ENCODE measurements around the gene CLIC1. TPM values are rescaled to one million over a fixed set of nuclear protein-coding genes. Genes with fewer than 3 reads are reported as not detected.
A peak's percentile ranks its signal among the peaks of the same experiment; 100 is the strongest.
"Not testable (repeated sequence)": the region's sequence is repeated elsewhere in the genome, so short reads cannot be mapped to it uniquely, and the experiment has no call there.

CLIC1 gene
- total RNA-seq, 2 experiments from 2014 or later, result 425 to 456 TPM

- H3K4me3 Mint-ChIP-seq; H3K27ac Mint-ChIP-seq; POLR2A ChIA-PET; H3K36me3 Mint-ChIP-seq; H3K9me3 Mint-ChIP-seq; DNase-seq; ATAC-seq (ENCODE audit: low read depth): not testable (repeated sequence)
- Mint-ChIP-seq H3K27me3 (peaks cover 12% of the 10 kb centered on the region), H3K4me1 (peaks cover 13% of the 10 kb centered on the region)
Observed at GRCh38 chr6:31709157-31709556, 27.2 kb downstream of the CLIC1 start.

- Mint-ChIP-seq H3K4me3 (no peak overlapping the region), H3K27me3 (peaks cover 9% of the 10 kb centered on the region), H3K9me3 (no peaks in the 10 kb centered on the region), H3K27ac (no peak overlapping the region), H3K36me3 (no peaks in the 10 kb centered on the region), H3K4me1 (peaks cover 19% of the 10 kb centered on the region)
- POLR2A ChIA-PET, result no interaction called here
- no peak for ATAC-seq (ENCODE audit: low read depth)
- no peak for DNase-seq
Observed at GRCh38 chr6:31708224-31708623, 28.1 kb downstream of the CLIC1 start.

GRCh38 chr6:31707701-31708100 is 28.6 kb downstream of the CLIC1 start:
- DNase-seq (no peak), ATAC-seq (ENCODE audit: low read depth) (no peak)
- peaks cover 19% of the 10 kb centered on the region for H3K4me1 Mint-ChIP-seq
- no peaks in the 10 kb centered on the region for H3K9me3 Mint-ChIP-seq
- no peak overlapping the region for H3K27ac Mint-ChIP-seq
- no peak overlapping the region for H3K4me3 Mint-ChIP-seq
- peaks cover 6% of the 10 kb centered on the region for H3K27me3 Mint-ChIP-seq
- H3K36me3 Mint-ChIP-seq, result no peaks in the 10 kb centered on the region
- POLR2A ChIA-PET, result interaction anchor here (0.7 kb wide), 1 partner anchor 128 kb away, joined by 3 read pairs; no protein-coding TSS in a partner anchor

GRCh38 chr6:31706599-31706998 is 29.7 kb downstream of the CLIC1 start, which contains the start of gene LY6G6F:
Gene LY6G6F (plus strand): TSS chr6:31706866. CDS start chr6:31706907, 41 bp downstream.
- no peak for ATAC-seq (ENCODE audit: low read depth)
- Mint-ChIP-seq H3K9me3 (no peaks in the 10 kb centered on the region), H3K36me3 (no peaks in the 10 kb centered on the region), H3K4me3 (no peak within 1 kb of the TSS), H3K27ac (no peak within 1 kb of the TSS), H3K4me1 (peaks cover 20% of the 10 kb centered on the region), H3K27me3 (peaks cover 3% of the 10 kb centered on the region)
- DNase-seq, result no peak
- POLR2A ChIA-PET, result interaction anchor here (0.9 to 5.4 kb wide), 2 partner anchors 9 to 32 kb away, joined by 3 to 34 read pairs; partner anchors contain the start of genes LY6G6D and MSH5

GRCh38 chr6:31705931-31706330 is 30.4 kb downstream of the CLIC1 start:
- H3K9me3 Mint-ChIP-seq, result no peaks in the 10 kb centered on the region
- DNase-seq, result no peak
- H3K27me3 Mint-ChIP-seq, result peaks cover 3% of the 10 kb centered on the region
- no peaks in the 10 kb centered on the region for H3K36me3 Mint-ChIP-seq
- no peak overlapping the region for H3K4me3 Mint-ChIP-seq
- peaks cover 23% of the 10 kb centered on the region for H3K4me1 Mint-ChIP-seq
- no peak for ATAC-seq (ENCODE audit: low read depth)
- no peak overlapping the region for H3K27ac Mint-ChIP-seq
- POLR2A ChIA-PET, result interaction anchor here (0.6 to 5.4 kb wide), 4 partner anchors 9 to 233 kb away, joined by 3 to 34 read pairs (median 4); partner anchors contain the start of genes LY6G6D and MSH5

GRCh38 chr6:31702819-31703716 is 33.3 kb downstream of the CLIC1 start, which contains the start of gene ABHD16A:
Gene ABHD16A (minus strand): TSS chr6:31703324. CDS start chr6:31703281, 43 bp downstream.
- Mint-ChIP-seq H3K9me3 (no peaks in the 10 kb centered on the region), H3K4me3 (peak within 1 kb of the TSS; percentile 97), H3K4me1 (peaks cover 20% of the 10 kb centered on the region), H3K27ac (peak within 1 kb of the TSS; percentile 94), H3K27me3 (no peaks in the 10 kb centered on the region), H3K36me3 (no peaks in the 10 kb centered on the region)
- POLR2A ChIA-PET, result interaction anchor here (0.6 to 5.4 kb wide), 29 partner anchors 8 to 1623 kb away, joined by 3 to 34 read pairs (median 3); partner anchors contain the start of genes C6orf47, CLIC1, DDAH2 and EHMT2
- DNase-seq (peak; percentile 97), ATAC-seq (ENCODE audit: low read depth) (peak; percentile 94)

GRCh38 chr6:31702405-31702818 is 33.9 kb downstream of the CLIC1 start:
- no peak for DNase-seq
- POLR2A ChIA-PET, result interaction anchor here (0.6 to 5.4 kb wide), 11 partner anchors 10 to 1624 kb away, joined by 3 to 34 read pairs (median 3); partner anchors contain the start of genes CLIC1, LSM2, LY6G5C and MSH5

GRCh38 chr6:31701666-31702404 is 34.5 kb downstream of the CLIC1 start:
- Mint-ChIP-seq H3K9me3 (no peaks in the 10 kb centered on the region), H3K36me3 (peaks cover 8% of the 10 kb centered on the region), H3K4me1 (peaks cover 29% of the 10 kb centered on the region), H3K27ac (peak overlapping the region; percentile 94), H3K4me3 (peak overlapping the region; percentile 97), H3K27me3 (no peaks in the 10 kb centered on the region)
- POLR2A ChIA-PET, result interaction anchor here (0.8 to 5.4 kb wide), 5 partner anchors 16 to 37 kb away, joined by 3 to 34 read pairs (median 10); partner anchors contain the start of genes CLIC1, LY6G5C and MSH5
- no peak for DNase-seq
- no peak for ATAC-seq (ENCODE audit: low read depth)

More at GRCh38 chr6:31702405-31702818, 33.9 kb downstream of the CLIC1 start:
- ATAC-seq (ENCODE audit: low read depth), result no peak
- no peaks in the 10 kb centered on the region for H3K9me3 Mint-ChIP-seq
- peaks cover 4% of the 10 kb centered on the region for H3K36me3 Mint-ChIP-seq
- H3K4me3 Mint-ChIP-seq, result peak overlapping the region; percentile 97
- peaks cover 24% of the 10 kb centered on the region for H3K4me1 Mint-ChIP-seq
- H3K27ac Mint-ChIP-seq, result peak overlapping the region; percentile 94
- H3K27me3 Mint-ChIP-seq, result no peaks in the 10 kb centered on the region

- Mint-ChIP-seq H3K36me3 (peaks cover 8% of the 10 kb centered on the region), H3K4me3 (peak overlapping the region; percentile 97), H3K27me3 (no peaks in the 10 kb centered on the region), H3K27ac (no peak overlapping the region), H3K9me3 (no peaks in the 10 kb centered on the region), H3K4me1 (peaks cover 29% of the 10 kb centered on the region)
- ATAC-seq (ENCODE audit: low read depth), result no peak
- DNase-seq, result no peak
- POLR2A ChIA-PET, result no interaction called here
Observed at GRCh38 chr6:31700740-31701401, 35.5 kb downstream of the CLIC1 start.

GRCh38 chr6:31697555-31697954 is 38.8 kb downstream of the CLIC1 start:
- no peaks in the 10 kb centered on the region for H3K27me3 Mint-ChIP-seq
- H3K36me3 Mint-ChIP-seq, result peaks cover 9% of the 10 kb centered on the region
- H3K4me1 Mint-ChIP-seq, result peaks cover 23% of the 10 kb centered on the region
- no peak for ATAC-seq (ENCODE audit: low read depth)
- H3K9me3 Mint-ChIP-seq, result no peaks in the 10 kb centered on the region
- H3K27ac Mint-ChIP-seq, result peak overlapping the region; percentile 65
- POLR2A ChIA-PET, result no interaction called here
- DNase-seq, result no peak
- no peak overlapping the region for H3K4me3 Mint-ChIP-seq

- POLR2A ChIA-PET, result interaction anchor here (0.8 to 1.7 kb wide), 4 partner anchors 9 to 29 kb away, joined by 3 to 7 read pairs (median 6); partner anchors contain the start of genes GPANK1 and LY6G5C
- Mint-ChIP-seq H3K36me3 (peaks cover 9% of the 10 kb centered on the region), H3K9me3 (no peaks in the 10 kb centered on the region), H3K4me1 (peaks cover 8% of the 10 kb centered on the region), H3K4me3 (no peak overlapping the region), H3K27ac (no peak overlapping the region), H3K27me3 (no peaks in the 10 kb centered on the region)
- ATAC-seq (ENCODE audit: low read depth) (no peak), DNase-seq (no peak)
Observed at GRCh38 chr6:31693535-31693934, 42.8 kb downstream of the CLIC1 start.

GRCh38 chr6:31692886-31693285 is 43.4 kb downstream of the CLIC1 start:
- Mint-ChIP-seq H3K9me3 (no peaks in the 10 kb centered on the region), H3K27me3 (no peaks in the 10 kb centered on the region), H3K4me3 (no peak overlapping the region), H3K27ac (peak overlapping the region; percentile 34), H3K4me1 (peaks cover 8% of the 10 kb centered on the region), H3K36me3 (peaks cover 10% of the 10 kb centered on the region)
- no peak for ATAC-seq (ENCODE audit: low read depth)
- POLR2A ChIA-PET, result interaction anchor here (1.4 kb wide), 1 partner anchor 10 kb away, joined by 4 read pairs; the partner anchor contains the start of gene ABHD16A
- no peak for DNase-seq
